Neural cell (in vitro differentiated cells): Measurements from ENCODE around the gene MGAT4C. TPM values are rescaled to one million over a fixed set of nuclear protein-coding genes. Genes with fewer than 3 reads are reported as not detected.
"Not testable (repeated sequence)": the region's sequence is repeated elsewhere in the genome, so short reads cannot be mapped to it uniquely, and the experiment has no call there.

Source experiments
- H2AFZ ChIP-seq: fragments of 200-600, 300-800 bp; sonication (generic), shearing (Covaris generic); 2 replicates; pipeline ENCODE4 v1.6.0; 2014; ENCODE audit warnings: low read depth, mild to moderate bottlenecking, antibody characterized with exemption, low read length, moderate library complexity
- H3F3A ChIP-seq: fragments of 200-600 bp; shearing (Covaris generic); 2 replicates; pipeline ENCODE4 v1.6.1; 2016; ENCODE audit warnings: mild to moderate bottlenecking, moderate library complexity, mixed read lengths, antibody characterized with exemption, low read length; ENCODE audit not compliant: insufficient read depth, poor library complexity, severe bottlenecking
- H3K27ac ChIP-seq: fragments of 200-600, 300-800 bp; sonication (generic), shearing (Covaris generic); 2 replicates; pipeline ENCODE4 v1.5.1; 2014; ENCODE audit warnings: mild to moderate bottlenecking, low read length, moderate library complexity
- H3K27me3 ChIP-seq: fragments of 300-800, 200-600 bp; sonication (generic), shearing (Covaris generic); 2 replicates; pipeline ENCODE4 v1.6.0; 2014; ENCODE audit warnings: mild to moderate bottlenecking, low read depth, low read length, moderate library complexity; ENCODE audit not compliant: insufficient read depth
- H3K36me3 ChIP-seq: fragments of 300-800, 200-600 bp; sonication (generic), shearing (Covaris generic); 2 replicates; pipeline ENCODE4 v1.5.1; 2014; ENCODE audit warnings: mild to moderate bottlenecking, antibody characterized with exemption, low read length, moderate library complexity; ENCODE audit not compliant: insufficient read depth
- H3K4me2 ChIP-seq: fragments of 300-800, 200-600 bp; sonication (generic), shearing (Covaris generic); 2 replicates; pipeline ENCODE4 v1.6.0; 2014; ENCODE audit warnings: mild to moderate bottlenecking, low read length
- H3K4me3 ChIP-seq: fragments of 300-800, 200-600 bp; sonication (generic), shearing (Covaris generic); 2 replicates; pipeline ENCODE4 v1.5.1; 2014; ENCODE audit warnings: mild to moderate bottlenecking, low read length, moderate library complexity
- H3K79me2 ChIP-seq: fragments of 200-600 bp; shearing (Covaris generic); replicated peaks from 2 replicates; pipeline ENCODE4 v1.6.0; 2014; ENCODE audit warnings: mild to moderate bottlenecking, low read length, moderate library complexity; ENCODE audit not compliant: insufficient read depth
- H3K9ac ChIP-seq: fragments of 300-800, 200-600 bp; sonication (generic), shearing (Covaris generic); 2 replicates; pipeline ENCODE4 v1.6.1; 2016; ENCODE audit warnings: mild to moderate bottlenecking, low read length, mixed read lengths
- H3K9me2 ChIP-seq: fragments of 200-600 bp; shearing (Covaris generic); 2 replicates; pipeline ENCODE4 v1.6.1; 2016; ENCODE audit warnings: mild to moderate bottlenecking, low read length, mixed read lengths; ENCODE audit not compliant: insufficient read depth
- H3K9me3 ChIP-seq: fragments of 200-600, 300-800 bp; sonication (generic), shearing (Covaris generic); 2 replicates; pipeline ENCODE4 v1.6.1; 2016; ENCODE audit warnings: mild to moderate bottlenecking, mixed run types, low read length, moderate library complexity, mixed read lengths
- H4K20me1 ChIP-seq: fragments of 200-600 bp; shearing (Covaris generic); 2 replicates; pipeline ENCODE4 v1.6.1; 2016; ENCODE audit warnings: mild to moderate bottlenecking, mixed run types; ENCODE audit not compliant: insufficient read depth
- EP300 ChIP-seq: fragments of 450-650 bp; conservative IDR thresholded peaks from 2 replicates; pipeline ENCODE4 v1.6.1; 2014; ENCODE audit warnings: antibody characterized with exemption, mild to moderate bottlenecking, moderate library complexity; ENCODE audit not compliant: poor library complexity, severe bottlenecking
- EZH2 ChIP-seq: fragments of 200-600, 300-800 bp; shearing (Covaris generic), sonication (generic); IDR thresholded peaks from 2 replicates; pipeline ENCODE4 v1.6.1; 2014; ENCODE audit warnings: antibody characterized with exemption, low read length, borderline replicate concordance, mild to moderate bottlenecking; ENCODE audit not compliant: insufficient read depth, poor library complexity, severe bottlenecking
- MXI1 ChIP-seq: fragments of 450-650 bp; conservative IDR thresholded peaks from 2 replicates; pipeline ENCODE4 v1.6.1; 2014; ENCODE audit warnings: antibody characterized with exemption, mild to moderate bottlenecking; ENCODE audit not compliant: poor library complexity, severe bottlenecking
- POLR2AphosphoS5 ChIP-seq: IDR thresholded peaks from 2 replicates; pipeline ENCODE4 v1.6.1; 2012
- RAD21 ChIP-seq: fragments of 450-650 bp; conservative IDR thresholded peaks from 2 replicates; pipeline ENCODE4 v1.6.1; 2014; ENCODE audit warnings: antibody characterized with exemption, mild to moderate bottlenecking, moderate library complexity
- SMC3 ChIP-seq: fragments of 450-650 bp; conservative IDR thresholded peaks from 2 replicates; pipeline ENCODE4 v1.6.1; 2014; ENCODE audit warnings: antibody characterized with exemption, mild to moderate bottlenecking, moderate library complexity; ENCODE audit not compliant: poor library complexity
- TAF1 ChIP-seq: IDR thresholded peaks from 2 replicates; pipeline ENCODE4 v1.6.1; 2012; ENCODE audit warnings: low read depth
- polyA plus RNA-seq: library from polyadenylated mRNA; depleted of rRNA; stranded (reverse); fragments of >200 nt; gene quantifications from 2 replicates; pipeline ENCODE4 v1.2.3, GENCODE V29; 2014
- TF ChIP-seq, protein P1 (sequence below): IDR thresholded peaks from 2 replicates; pipeline ENCODE4 v1.6.1; 2012; ENCODE audit warnings: borderline replicate concordance
- TF ChIP-seq, protein P2 (sequence below): fragments of 450-650 bp; IDR thresholded peaks from 2 replicates; pipeline ENCODE4 v1.5.1; 2014; ENCODE audit warnings: antibody characterized with exemption, mild to moderate bottlenecking, moderate library complexity; ENCODE audit not compliant: poor library complexity, severe bottlenecking

Gene MGAT4C
- polyA plus RNA-seq, 1 donor from 2014 or later: 20.7 TPM

- not testable (repeated sequence) for H3K9me3 ChIP-seq, H3K4me3 ChIP-seq, H3K27me3 ChIP-seq, H2AFZ ChIP-seq, H3K4me2 ChIP-seq, H3K9me2 ChIP-seq, H3K79me2 ChIP-seq, H4K20me1 ChIP-seq, H3K9ac ChIP-seq, H3F3A ChIP-seq, H3K27ac ChIP-seq, H3K36me3 ChIP-seq
These were observed 129.3 kb downstream of the MGAT4C start for GRCh38 chr12:86126900-86127299.

DNA sequence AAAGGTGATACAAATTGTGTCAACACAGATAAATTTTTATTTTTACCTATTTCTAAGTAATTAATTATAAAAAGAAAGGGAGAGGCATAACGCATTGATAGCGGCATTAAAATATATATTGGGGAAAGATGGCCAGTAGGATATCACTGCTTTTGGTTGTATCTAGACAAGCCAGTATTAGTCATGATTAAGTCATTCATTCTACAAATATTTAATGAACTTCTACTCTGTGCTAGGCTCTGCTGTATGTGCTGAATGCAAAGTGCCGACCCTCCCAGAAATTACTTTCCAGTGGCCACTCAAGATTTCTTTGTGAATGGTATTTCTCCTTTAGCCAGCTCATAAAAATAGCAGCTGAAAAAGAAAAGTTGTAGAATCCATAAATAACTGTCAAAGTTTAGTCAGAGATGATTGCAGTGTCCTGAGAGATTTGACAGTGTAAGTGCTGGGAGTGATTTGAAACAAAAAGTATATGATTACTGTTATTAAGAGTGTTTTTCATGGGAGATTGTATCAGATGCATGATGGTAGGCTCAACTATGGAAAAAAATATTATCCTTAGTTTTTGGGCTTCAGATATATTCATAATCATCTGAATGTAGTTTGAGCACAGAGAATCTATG is 133.2 kb downstream of the MGAT4C start:
- Histone ChIP-seq H3K9me2 (no peaks in the 10 kb centered on the region), H3K27me3 (no peaks in the 10 kb centered on the region), H3K36me3 (no peaks in the 10 kb centered on the region), H4K20me1 (no peaks in the 10 kb centered on the region), H3K27ac (peak overlapping the region; percentile 44), H3K4me3 (no peak overlapping the region), H3K79me2 (no peaks in the 10 kb centered on the region), H3K9me3 (no peaks in the 10 kb centered on the region), H3K9ac (no peak overlapping the region), H2AFZ (no peak overlapping the region), H3F3A (no peaks in the 10 kb centered on the region), H3K4me2 (peak overlapping the region; percentile 18)
- TF ChIP-seq MXI1 (no peak), TAF1 (no peak), EP300 (peak; percentile 78), POLR2AphosphoS5 (peak; percentile 43), RAD21 (no peak), SMC3 (no peak)
- TF ChIP-seq, protein P1, sequence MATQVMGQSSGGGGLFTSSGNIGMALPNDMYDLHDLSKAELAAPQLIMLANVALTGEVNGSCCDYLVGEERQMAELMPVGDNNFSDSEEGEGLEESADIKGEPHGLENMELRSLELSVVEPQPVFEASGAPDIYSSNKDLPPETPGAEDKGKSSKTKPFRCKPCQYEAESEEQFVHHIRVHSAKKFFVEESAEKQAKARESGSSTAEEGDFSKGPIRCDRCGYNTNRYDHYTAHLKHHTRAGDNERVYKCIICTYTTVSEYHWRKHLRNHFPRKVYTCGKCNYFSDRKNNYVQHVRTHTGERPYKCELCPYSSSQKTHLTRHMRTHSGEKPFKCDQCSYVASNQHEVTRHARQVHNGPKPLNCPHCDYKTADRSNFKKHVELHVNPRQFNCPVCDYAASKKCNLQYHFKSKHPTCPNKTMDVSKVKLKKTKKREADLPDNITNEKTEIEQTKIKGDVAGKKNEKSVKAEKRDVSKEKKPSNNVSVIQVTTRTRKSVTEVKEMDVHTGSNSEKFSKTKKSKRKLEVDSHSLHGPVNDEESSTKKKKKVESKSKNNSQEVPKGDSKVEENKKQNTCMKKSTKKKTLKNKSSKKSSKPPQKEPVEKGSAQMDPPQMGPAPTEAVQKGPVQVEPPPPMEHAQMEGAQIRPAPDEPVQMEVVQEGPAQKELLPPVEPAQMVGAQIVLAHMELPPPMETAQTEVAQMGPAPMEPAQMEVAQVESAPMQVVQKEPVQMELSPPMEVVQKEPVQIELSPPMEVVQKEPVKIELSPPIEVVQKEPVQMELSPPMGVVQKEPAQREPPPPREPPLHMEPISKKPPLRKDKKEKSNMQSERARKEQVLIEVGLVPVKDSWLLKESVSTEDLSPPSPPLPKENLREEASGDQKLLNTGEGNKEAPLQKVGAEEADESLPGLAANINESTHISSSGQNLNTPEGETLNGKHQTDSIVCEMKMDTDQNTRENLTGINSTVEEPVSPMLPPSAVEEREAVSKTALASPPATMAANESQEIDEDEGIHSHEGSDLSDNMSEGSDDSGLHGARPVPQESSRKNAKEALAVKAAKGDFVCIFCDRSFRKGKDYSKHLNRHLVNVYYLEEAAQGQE: no peak

- H4K20me1 ChIP-seq: no peaks in the 10 kb centered on the region
These were observed 138.0 kb downstream of the MGAT4C start for GRCh38 chr12:86118161-86118560.

More at GRCh38 chr12:86118161-86118560, 138.0 kb downstream of the MGAT4C start:
- no peak overlapping the region for H2AFZ ChIP-seq
- H3K9me2 ChIP-seq: no peaks in the 10 kb centered on the region
- H3K36me3 ChIP-seq: no peaks in the 10 kb centered on the region
- no peaks in the 10 kb centered on the region for H3F3A ChIP-seq
- no peak overlapping the region for H3K4me3 ChIP-seq
- no peak overlapping the region for H3K4me2 ChIP-seq
- H3K9ac ChIP-seq: no peak overlapping the region
- H3K9me3 ChIP-seq: no peaks in the 10 kb centered on the region
- H3K27me3 ChIP-seq: no peaks in the 10 kb centered on the region
- H3K27ac ChIP-seq: no peak overlapping the region
- no peaks in the 10 kb centered on the region for H3K79me2 ChIP-seq
- TF ChIP-seq, protein P1: no peak
- TF ChIP-seq EP300 (no peak), TAF1 (no peak), SMC3 (no peak), POLR2AphosphoS5 (no peak), MXI1 (no peak), EZH2 (no peak), RAD21 (no peak)
- TF ChIP-seq, protein P2, sequence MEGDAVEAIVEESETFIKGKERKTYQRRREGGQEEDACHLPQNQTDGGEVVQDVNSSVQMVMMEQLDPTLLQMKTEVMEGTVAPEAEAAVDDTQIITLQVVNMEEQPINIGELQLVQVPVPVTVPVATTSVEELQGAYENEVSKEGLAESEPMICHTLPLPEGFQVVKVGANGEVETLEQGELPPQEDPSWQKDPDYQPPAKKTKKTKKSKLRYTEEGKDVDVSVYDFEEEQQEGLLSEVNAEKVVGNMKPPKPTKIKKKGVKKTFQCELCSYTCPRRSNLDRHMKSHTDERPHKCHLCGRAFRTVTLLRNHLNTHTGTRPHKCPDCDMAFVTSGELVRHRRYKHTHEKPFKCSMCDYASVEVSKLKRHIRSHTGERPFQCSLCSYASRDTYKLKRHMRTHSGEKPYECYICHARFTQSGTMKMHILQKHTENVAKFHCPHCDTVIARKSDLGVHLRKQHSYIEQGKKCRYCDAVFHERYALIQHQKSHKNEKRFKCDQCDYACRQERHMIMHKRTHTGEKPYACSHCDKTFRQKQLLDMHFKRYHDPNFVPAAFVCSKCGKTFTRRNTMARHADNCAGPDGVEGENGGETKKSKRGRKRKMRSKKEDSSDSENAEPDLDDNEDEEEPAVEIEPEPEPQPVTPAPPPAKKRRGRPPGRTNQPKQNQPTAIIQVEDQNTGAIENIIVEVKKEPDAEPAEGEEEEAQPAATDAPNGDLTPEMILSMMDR: no peak
